ACC112 (cell line): Measurements from ENCODE around the gene DNAH1.

Source experiments
- H2AFZ ChIP-seq: fragments of 200-600 bp; sonication (generic); one replicate; pipeline ENCODE4 v1.6.0; 2017; ENCODE audit warnings: antibody characterized with exemption, low read length; ENCODE audit not compliant: unreplicated experiment
- H3K27ac ChIP-seq: fragments of 200-600 bp; sonication (generic); 2 replicates; pipeline ENCODE4 v1.5.1; 2014; ENCODE audit warnings: low read depth, mild to moderate bottlenecking, antibody characterized with exemption, low read length, moderate library complexity
- H3K27me3 ChIP-seq: fragments of 200-600 bp; sonication (generic); 2 replicates; pipeline ENCODE4 v1.6.1; 2014; ENCODE audit warnings: mild to moderate bottlenecking, antibody characterized with exemption, low read length, moderate library complexity, mixed read lengths; ENCODE audit not compliant: insufficient read depth
- H3K36me3 ChIP-seq: fragments of 200-600 bp; sonication (generic); 2 replicates; pipeline ENCODE4 v1.6.1; 2016; ENCODE audit warnings: mild to moderate bottlenecking, antibody characterized with exemption, low read length, moderate library complexity, mixed read lengths; ENCODE audit not compliant: insufficient read depth
- H3K4me1 ChIP-seq: fragments of 200-600 bp; sonication (generic); one replicate; pipeline ENCODE4 v1.6.1; 2016; ENCODE audit warnings: low read length, mixed read lengths; ENCODE audit not compliant: insufficient read depth, unreplicated experiment, control insufficient read depth
- H3K4me3 ChIP-seq: fragments of 200-600 bp; sonication (generic); 2 replicates; pipeline ENCODE4 v1.5.1; 2014; ENCODE audit warnings: mild to moderate bottlenecking, low read depth, low read length
- H3K79me2 ChIP-seq: fragments of 200-600 bp; sonication (generic); one replicate; pipeline ENCODE4 v1.6.0; 2016; ENCODE audit warnings: low read length; ENCODE audit not compliant: control insufficient read depth, unreplicated experiment, insufficient read depth

DNAH1 gene

DNA sequence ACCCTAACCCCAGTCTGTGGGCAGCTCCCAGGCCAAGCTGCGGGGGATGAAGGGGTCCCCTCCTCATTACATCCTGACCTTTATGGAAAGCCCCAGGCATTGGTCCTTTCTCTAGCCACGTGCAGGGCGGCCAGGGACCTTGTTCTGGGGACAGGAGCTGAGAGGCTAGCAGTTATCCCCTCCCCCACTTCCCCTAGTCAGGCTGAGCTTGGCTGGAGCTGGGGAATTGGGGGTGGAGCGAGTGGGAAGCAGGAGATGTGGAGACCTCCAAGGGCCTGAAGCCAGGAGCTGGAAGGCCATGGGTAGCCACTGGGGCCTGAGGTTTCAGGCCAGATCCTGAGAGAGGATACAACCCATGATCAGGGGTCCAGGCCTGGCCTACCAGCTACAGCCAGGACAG, 45.8 kb downstream of the DNAH1 start:
- Histone ChIP-seq H3K4me3 (no peak overlapping the region), H3K36me3 (no peaks in the 10 kb centered on the region), H2AFZ (no peak overlapping the region), H3K27ac (no peak overlapping the region), H3K27me3 (no peaks in the 10 kb centered on the region), H3K4me1 (no peaks in the 10 kb centered on the region), H3K79me2 (no peaks in the 10 kb centered on the region)

DNA sequence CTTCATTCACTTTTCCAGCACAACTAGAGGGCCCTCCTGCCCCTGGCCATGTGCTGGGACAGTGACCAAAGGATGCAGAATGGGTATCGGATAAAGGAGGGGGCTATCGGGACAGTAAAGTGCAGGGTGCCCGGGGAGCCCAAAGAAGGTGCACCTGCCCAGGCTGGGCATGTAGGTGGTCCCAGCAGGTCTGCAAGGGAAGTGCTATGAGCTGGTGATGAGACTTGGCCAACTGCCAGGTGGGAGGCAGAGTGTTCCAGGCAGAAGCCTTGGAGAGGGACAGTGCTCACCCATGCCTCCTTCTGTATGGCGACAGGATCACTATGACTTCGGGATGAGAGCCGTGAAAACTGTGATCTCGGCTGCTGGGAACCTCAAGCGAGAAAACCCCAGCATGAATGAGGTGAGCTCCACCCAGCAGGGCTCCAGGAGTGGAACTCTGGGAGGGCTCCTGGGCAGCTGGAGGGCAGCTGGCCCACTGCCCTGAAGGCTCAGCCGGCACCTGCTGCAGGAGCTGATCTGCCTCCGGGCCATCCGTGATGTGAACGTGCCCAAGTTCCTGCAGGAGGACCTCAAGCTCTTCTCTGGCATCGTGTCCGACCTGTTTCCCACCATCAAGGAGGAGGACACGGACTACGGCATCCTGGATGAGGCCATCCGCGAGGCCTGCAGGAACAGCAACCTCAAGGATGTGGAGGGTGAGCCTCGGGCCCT, 48.4 kb downstream of the DNAH1 start:
- no peak overlapping the region for H3K4me3 ChIP-seq
- no peaks in the 10 kb centered on the region for H3K79me2 ChIP-seq
- H3K36me3 ChIP-seq = no peaks in the 10 kb centered on the region
- H3K27ac ChIP-seq = no peak overlapping the region
- H3K27me3 ChIP-seq = no peaks in the 10 kb centered on the region
- no peak overlapping the region for H2AFZ ChIP-seq
- no peaks in the 10 kb centered on the region for H3K4me1 ChIP-seq

DNA sequence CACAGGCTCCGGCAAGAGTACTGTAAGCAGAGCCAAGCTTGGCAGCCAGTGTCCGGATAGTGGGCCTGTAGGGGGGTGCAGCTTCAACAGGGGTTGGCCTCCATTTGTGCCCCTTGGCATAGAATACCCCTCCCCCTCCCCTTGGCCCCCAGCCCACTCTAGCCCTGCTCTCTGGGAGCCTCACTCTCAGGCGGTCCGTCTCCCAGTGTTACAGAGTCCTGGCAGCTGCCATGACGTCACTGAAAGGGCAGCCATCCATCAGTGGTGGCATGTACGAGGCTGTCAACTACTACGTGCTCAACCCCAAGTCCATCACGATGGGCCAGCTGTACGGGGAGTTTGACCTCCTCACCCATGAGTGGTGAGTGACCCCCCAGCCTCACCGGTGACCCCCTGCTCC, 50.4 kb downstream of the DNAH1 start:
- no peak overlapping the region for H3K27ac ChIP-seq
- H3K79me2 ChIP-seq = no peaks in the 10 kb centered on the region
- H3K36me3 ChIP-seq = no peaks in the 10 kb centered on the region
- H2AFZ ChIP-seq = no peak overlapping the region
- no peaks in the 10 kb centered on the region for H3K27me3 ChIP-seq
- H3K4me1 ChIP-seq = no peaks in the 10 kb centered on the region
- H3K4me3 ChIP-seq = no peak overlapping the region

DNA sequence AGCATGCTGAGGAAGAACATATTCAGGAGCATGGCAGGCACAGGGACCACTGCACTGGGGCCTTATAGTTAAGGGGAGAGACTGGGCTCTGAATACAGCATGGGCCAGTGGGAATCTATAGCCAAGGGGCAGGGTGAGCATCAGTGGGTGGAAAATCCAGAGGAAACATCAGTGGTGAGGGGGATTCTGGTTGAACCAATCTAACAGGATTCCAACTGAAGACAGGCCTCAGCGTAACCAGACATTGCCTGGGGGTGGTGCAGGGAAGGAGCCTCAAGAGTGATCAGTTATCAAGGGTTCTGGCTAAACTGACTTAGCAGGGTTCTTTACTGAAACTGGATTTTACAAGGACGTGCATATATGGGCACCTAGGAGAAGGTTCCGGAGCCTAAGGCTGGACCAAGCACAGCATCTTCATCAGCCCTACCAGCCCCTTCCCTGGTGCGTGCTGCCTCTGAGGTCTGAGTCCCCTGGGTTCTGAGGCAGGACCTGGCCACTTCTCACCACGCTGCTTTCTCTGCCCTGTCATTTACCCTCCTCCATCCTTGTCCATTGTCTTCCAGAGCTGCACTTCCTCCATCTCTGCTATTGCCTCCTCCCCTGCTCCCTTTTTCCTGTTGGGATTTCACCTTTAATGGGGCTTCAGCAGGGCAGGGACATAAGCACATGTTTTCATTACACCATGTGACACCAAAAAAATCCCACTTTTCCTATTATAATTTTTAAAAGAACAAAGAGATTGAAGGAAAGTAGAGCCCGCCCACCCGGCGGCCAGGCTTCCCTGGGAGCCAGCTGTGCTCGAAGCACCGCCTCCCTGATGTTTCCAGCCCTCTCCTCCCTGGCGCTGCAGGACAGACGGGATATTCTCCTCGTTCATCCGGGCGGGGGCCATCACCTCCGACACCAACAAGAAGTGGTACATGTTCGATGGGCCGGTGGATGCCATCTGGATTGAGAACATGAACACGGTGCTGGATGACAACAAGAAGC, 52.1 kb downstream of the DNAH1 start:
- Histone ChIP-seq H3K27ac (no peak overlapping the region), H3K27me3 (no peaks in the 10 kb centered on the region), H2AFZ (no peak overlapping the region), H3K79me2 (no peaks in the 10 kb centered on the region), H3K4me3 (no peak overlapping the region), H3K4me1 (no peaks in the 10 kb centered on the region), H3K36me3 (no peaks in the 10 kb centered on the region)

DNA sequence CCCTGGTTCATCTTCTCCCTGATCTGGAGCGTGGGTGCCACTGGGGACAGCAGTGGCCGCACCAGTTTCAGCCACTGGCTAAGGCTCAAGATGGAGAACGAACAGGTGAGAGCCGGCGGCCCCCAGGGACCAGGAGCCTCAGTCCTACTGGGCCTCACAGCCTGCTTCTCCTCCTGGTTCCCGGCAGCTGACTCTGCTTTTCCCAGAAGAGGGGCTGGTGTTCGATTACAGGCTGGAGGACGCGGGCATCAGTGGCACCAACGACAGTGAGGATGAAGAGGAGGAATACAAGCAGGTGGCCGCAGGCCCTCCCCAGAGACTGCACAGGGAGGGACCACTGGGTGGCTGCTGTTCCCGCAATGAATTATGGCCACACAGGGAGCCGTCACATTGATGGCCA, 54.4 kb downstream of the DNAH1 start:
- H2AFZ ChIP-seq = no peak overlapping the region
- H3K4me3 ChIP-seq = no peak overlapping the region
- no peaks in the 10 kb centered on the region for H3K36me3 ChIP-seq
- H3K4me1 ChIP-seq = no peaks in the 10 kb centered on the region
- H3K79me2 ChIP-seq = no peaks in the 10 kb centered on the region
- H3K27me3 ChIP-seq = no peaks in the 10 kb centered on the region
- no peak overlapping the region for H3K27ac ChIP-seq

DNA sequence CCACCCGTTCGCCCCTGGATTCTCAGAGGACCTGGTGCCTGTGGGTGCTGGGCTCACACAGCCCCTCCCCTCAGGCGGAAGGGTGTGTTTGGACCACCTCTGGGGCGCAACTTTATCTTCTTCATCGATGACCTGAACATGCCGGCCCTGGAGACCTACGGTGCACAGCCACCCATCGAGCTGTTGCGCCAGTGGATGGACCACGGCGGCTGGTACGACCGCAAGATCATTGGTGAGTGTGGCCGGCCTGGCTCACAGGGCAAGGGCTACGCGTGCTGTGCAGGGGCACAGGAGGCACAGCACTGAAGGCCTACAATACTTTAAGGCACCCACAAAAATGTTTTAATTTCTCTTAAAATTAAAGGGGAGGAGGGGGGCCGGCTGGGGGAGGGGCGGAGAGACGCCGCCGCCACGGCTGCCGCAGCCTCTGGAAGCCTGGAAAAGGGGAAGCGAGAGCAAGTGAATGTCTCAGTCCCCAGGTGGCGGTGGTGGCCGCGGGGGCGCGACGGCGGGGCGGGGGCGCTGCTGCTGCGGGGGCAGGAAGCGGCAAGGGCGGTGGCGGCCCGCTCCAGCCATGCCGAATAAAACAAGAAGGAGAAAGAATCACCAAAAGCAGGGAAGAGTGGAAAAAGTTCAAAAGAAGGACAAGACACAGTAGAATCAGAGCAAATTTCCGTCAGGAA, 56.8 kb downstream of the DNAH1 start:
- H3K79me2 ChIP-seq = no peaks in the 10 kb centered on the region
- no peak overlapping the region for H2AFZ ChIP-seq
- H3K27me3 ChIP-seq = no peaks in the 10 kb centered on the region
- 0 out of 2 replicates have a peak overlapping the region, but pooled peaks have one; percentile 9 for H3K4me3 ChIP-seq
- no peaks in the 10 kb centered on the region for H3K4me1 ChIP-seq
- H3K36me3 ChIP-seq = no peaks in the 10 kb centered on the region
- H3K27ac ChIP-seq = no peak overlapping the region

DNA sequence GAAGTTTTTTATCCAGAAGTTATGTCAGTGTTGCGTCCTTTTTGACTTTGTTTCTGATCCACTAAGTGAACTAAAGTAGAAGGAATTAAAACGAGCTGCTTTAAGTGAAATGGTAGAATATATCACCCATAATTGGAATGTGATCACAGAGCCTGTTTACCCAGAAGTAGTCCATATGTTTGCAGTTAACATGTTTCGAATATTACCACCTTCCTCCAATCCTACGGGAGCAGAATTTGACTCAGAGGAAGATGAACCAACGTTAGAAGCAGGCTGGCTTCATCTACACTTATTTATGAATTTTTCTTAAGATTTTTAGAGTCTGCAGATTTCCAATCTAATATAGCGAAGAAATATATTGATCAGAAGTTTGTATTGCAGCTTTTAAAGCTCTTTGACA, 57.6 kb downstream of the DNAH1 start:
- H3K4me3 ChIP-seq = 0 out of 2 replicates have a peak overlapping the region, but pooled peaks have one; percentile 9
- no peaks in the 10 kb centered on the region for H3K27me3 ChIP-seq
- no peaks in the 10 kb centered on the region for H3K4me1 ChIP-seq

DNA sequence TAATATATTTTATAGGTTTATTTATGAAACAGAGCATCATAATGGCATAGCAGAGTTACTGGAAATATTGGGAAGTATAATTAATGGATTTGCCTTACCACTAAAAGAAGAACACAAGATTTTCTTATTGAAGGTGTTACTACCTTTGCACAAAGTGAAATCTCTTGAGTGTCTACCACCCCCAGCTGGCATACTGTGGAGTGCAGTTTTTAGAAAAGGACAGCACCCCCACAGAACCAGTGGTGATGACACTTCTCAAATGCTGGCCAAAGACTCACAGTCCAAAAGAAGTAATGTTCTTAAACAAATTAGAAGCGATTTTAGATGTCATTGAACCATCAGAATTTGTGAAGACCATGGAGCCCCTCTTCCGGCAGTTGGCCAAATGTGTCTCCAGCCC, 58.1 kb downstream of the DNAH1 start:
- Histone ChIP-seq H3K27ac (no peak overlapping the region), H3K4me1 (no peaks in the 10 kb centered on the region), H3K27me3 (no peaks in the 10 kb centered on the region), H3K36me3 (no peaks in the 10 kb centered on the region), H3K4me3 (no peak overlapping the region), H3K79me2 (no peaks in the 10 kb centered on the region), H2AFZ (no peak overlapping the region)

More for the DNA sequence above, 57.6 kb downstream of the DNAH1 start:
- Histone ChIP-seq H3K36me3 (no peaks in the 10 kb centered on the region), H3K79me2 (no peaks in the 10 kb centered on the region), H2AFZ (no peak overlapping the region), H3K27ac (no peak overlapping the region)

DNA sequence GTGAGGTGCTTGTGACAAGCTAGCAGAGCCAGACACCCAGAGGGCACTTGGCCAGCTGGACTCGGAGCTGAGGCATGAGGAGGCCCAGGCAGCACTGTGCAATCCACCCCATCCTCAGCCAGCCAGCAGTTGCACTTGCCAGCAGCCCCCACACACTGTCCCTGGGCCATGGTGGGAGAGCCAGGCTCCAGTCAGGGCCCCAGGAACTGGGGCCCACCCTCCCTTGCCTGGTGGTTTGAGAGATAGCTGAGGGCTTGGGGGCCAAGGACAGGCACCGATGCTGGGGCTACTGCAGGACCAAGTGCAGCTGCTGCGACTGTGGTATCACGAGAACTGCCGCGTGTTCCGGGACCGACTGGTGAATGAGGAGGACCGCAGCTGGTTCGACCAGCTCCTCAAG, 63.5 kb downstream of the DNAH1 start:
- no peaks in the 10 kb centered on the region for H3K36me3 ChIP-seq
- H3K27me3 ChIP-seq = no peaks in the 10 kb centered on the region
- no peaks in the 10 kb centered on the region for H3K4me1 ChIP-seq
- no peak overlapping the region for H3K27ac ChIP-seq
- H3K4me3 ChIP-seq = no peak overlapping the region
- no peaks in the 10 kb centered on the region for H3K79me2 ChIP-seq
- no peak overlapping the region for H2AFZ ChIP-seq

DNA sequence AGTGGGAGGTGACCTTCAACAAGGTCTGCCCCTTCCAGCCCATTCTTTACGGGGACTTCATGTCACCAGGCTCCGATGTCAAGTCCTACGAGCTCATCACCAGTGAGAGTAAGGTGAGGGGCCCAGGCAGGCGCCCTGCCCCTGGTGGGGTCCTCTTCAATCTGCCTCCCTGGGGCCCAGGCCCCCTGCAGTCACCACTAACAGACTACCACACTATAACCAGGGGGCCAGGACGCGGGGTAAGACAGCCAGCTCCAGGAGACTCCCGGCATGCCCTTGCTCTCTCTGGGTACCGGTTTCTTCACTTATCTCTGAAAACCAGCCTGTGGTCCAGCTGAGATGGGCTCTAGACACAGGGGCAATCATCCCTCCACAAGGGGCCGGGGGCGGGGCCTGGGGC, 63.9 kb downstream of the DNAH1 start:
- H3K27me3 ChIP-seq = no peaks in the 10 kb centered on the region
- H3K36me3 ChIP-seq = no peaks in the 10 kb centered on the region
- no peak overlapping the region for H3K4me3 ChIP-seq
- no peaks in the 10 kb centered on the region for H3K79me2 ChIP-seq
- H3K4me1 ChIP-seq = no peaks in the 10 kb centered on the region
- H2AFZ ChIP-seq = no peak overlapping the region
- no peak overlapping the region for H3K27ac ChIP-seq
